Activated gamma-delta T cell treated with anti-CD3 and anti-CD28 coated beads, Interleukin-2, amount 50 U/mL, for 16 hours (primary cell): Measurements from ENCODE around the gene PXMP4.
A peak's percentile ranks its signal among the peaks of the same experiment; 100 is the strongest.

Experiments
- DNase-seq: peaks from one replicate; pipeline ENCODE4 v3.0.0-alpha.2; 2020; ENCODE audit warnings: low read depth

Gene PXMP4

GRCh38 chr20:33681728-33682353 is 38.3 kb downstream of the PXMP4 start:
- DNase-seq: no peak

- DNase-seq: no peak
These were observed 38.8 kb downstream of the PXMP4 start for GRCh38 chr20:33681288-33681687.

GRCh38 chr20:33680686-33681085 is 39.4 kb downstream of the PXMP4 start:
- no peak for DNase-seq

DNA sequence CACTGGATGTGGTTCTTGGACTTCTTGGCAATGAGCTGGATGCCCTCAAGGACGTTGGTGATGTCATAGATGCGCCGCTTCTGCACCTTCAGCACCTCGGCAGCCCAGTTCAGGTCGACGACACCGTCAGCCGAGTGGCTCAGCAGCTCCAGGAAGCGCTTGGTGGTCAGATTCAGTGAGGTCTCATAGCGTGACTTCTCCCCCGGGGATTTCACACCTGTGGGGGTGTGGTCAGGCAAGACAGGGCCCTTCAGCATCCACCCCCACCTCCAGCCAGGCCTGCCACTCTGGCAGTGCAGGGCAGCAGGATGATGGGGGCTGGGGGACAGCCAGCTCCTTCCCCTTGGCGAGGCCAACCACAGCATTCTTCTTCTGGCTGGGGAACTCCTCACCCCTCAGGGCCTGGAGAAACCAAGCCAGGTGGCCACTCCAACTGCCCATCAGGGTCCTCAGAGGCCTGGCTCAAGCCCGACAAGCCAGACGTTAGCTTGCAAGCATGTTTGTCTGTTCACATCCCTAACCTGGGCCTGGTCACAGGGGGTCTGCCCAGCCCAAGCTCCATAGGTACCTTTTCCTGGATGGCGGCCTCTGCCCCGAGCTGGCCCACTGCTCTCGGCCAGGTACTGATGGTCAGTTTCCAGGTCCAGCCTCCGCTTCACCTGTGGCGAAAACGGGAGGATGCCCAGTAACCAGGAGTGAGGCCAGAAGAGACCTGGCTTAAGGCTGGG is 40.2 kb downstream of the PXMP4 start:
- DNase-seq: peak; percentile 34

- DNase-seq: no peak
These were observed 42.0 kb downstream of the PXMP4 start for GRCh38 chr20:33677991-33678702.

GRCh38 chr20:33676652-33677645 is 43.2 kb downstream of the PXMP4 start:
- no peak for DNase-seq

GRCh38 chr20:33676121-33676520 is 44.0 kb downstream of the PXMP4 start:
- no peak for DNase-seq

GRCh38 chr20:33675136-33675959 is 44.8 kb downstream of the PXMP4 start:
- no peak for DNase-seq

DNA sequence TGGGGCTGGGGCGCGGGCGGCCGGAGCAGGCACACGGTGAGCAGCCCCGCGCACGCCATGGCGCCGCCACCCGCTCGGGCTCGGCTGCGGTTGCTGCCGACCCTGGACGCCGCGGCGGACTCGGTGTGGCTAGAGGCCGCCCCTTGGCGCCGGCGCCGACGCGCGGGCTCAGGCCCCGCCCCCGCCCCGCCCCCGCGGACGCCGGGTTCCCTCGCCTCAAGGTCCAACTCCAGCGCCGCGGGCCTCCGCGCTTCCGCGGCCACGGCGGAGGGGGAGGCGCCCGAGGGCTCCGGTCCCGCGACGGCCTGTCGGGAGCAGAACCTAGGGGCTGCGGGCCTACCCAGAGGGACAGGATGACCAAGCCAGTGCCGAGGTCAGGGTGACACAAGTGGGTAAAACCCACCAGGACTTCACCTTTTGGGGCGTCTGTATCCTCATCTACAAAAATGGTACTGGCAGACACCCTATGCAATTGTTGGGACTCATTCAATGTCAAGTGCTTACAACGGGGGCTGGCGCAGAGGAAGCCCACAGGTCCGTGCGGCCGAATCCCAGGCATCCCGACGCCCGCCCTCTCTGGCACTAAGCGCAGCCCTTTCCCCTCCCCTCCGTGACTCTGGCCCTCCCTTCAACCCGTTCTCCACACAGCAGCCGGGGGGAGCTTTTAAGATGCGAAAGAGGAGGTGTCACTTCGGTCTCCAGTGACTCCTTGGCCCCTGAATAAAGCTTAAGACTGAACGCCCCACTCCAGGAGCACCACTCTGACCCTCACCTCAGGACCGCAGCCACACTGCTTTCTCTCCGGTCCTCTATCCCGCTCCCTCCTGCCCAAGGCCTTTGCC is 45.6 kb downstream of the PXMP4 start, which contains the start of gene NECAB3:
Gene NECAB3, minus strand, starts transcription at position 135 of the 842 bp plus-strand sequence. Its CDS starts 76 bp downstream, at position 59.
- peak; percentile 38 for DNase-seq

DNA sequence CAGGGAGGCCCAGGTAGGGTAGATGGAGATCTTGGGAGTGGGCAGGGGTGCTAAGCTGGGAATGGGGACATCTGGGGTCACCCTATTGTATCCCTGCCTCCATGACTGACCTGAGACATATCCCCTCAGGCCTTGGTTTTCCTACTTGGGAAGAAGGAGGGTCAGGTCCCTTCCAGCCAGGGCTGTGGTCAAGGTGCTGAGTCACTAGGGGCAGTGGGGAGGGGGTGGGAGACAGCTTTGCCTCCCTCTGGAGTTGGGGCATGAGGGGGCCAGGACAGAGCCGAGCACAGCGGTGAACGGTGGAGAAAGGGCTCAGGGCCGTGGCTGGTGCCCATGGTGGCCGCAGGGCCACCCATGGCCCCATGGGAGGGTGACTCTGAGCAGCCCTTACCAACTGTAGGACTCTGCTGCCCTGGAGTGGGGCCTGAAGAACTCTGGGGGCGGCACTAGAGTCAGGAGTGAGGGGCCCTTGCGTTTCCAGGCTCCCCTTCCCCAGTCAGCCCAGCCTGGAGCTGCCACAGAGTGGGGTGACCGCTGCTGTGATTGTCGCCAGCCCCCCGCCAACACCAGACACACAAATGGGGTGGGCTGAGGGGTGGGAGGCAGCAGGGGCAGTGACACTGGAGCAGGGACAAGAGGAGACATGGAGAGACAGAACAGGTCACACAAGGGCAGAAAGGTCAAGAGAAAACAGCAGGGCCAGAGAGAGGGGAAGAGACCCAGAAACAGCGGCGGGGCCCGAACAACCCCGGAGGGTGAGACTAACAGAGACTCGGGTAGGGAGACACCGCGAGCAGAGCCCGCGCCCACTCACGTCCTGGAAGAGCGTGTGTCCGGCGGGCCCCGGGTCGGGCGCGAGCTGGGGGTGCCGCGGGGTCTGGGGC is 46.5 kb downstream of the PXMP4 start:
- no peak for DNase-seq

DNA sequence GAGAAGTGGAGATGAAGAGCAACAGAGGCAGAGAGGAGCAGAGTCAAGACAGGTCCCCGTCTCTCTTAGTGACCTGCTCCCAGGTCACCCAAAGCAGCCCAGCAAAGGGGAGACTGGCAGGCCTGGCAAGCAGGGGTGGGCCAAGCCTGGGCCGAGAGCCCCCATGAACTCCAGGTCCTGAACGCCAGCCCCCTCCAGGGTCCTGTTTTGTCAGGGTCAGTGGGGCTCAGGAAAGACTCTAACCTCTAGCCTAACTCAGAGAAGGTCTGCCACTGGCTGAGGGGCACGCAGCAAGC is 47.0 kb downstream of the PXMP4 start:
- no peak for DNase-seq

- no peak for DNase-seq
These were observed 47.5 kb downstream of the PXMP4 start for GRCh38 chr20:33672426-33673113.

DNA sequence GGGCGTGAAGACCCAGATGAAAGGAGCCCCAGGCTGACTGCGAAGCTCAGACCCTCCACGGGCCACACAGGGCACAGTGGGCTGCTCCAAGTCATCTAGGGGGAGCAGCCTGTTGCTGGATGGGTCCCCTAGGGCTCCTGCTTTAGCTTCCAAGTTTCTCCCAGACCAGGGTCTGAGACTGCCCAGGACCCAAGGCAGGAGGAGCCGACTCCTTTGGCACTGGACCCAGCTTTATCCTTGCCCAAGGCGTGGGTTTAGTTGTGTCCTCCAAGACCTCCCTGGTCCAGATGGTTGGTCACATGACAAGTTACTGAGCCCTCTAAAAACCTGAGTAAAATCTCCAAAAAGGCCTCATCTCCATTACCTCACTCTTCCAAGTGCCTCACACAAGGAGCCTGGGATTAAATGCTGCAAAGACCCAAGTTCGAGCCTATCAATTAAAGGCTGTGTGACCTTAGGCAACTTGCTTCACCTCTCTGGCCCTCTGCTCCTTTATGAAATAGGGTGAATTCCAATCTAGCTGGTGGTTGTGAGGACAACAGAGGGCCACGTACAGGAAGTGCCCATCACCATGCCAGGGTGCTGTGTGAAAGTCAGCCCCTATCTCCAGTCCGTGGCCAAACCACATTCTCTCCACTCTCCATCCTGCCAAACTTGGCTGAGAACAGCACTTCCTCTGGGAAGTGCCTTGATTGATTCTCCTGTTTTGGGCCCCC is 48.4 kb downstream of the PXMP4 start:
- DNase-seq: no peak

DNA sequence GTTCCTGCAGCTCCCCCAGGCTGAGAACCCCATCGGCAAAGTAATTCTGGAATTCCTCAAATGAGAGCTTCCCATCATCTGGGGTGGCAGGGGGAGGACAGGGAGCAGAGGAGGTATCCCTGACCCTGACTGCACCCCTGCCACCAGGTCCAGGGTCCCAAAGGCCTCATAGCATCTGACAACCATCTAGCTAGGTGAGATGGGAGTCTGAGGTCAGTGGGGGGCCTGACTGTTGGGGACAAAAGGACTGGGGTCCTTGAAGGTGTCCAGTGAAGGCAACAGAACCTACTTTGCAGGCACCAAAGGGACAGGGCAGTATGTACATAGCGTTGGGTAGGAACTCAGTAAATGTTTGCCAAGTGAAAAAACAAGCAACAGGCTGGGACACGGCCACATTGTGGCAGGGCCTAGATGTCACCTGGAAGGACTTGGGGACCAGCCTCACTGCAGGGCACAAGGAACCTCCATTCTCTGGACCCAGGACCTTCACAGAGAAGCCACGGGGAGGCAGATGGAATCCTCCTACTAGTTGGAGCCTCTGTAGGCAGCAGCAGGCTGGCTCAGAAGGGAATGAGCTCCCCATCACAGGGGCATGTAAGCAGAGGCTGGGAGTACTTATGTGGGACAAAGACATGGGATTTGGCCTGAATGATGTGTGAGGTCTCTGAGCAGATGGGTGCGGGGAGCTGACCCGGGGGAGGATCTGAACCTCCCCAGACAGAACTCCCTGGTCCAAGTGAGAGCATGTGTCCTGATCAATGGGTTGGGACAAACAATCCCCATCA is 49.2 kb downstream of the PXMP4 start:
- DNase-seq: no peak

DNA sequence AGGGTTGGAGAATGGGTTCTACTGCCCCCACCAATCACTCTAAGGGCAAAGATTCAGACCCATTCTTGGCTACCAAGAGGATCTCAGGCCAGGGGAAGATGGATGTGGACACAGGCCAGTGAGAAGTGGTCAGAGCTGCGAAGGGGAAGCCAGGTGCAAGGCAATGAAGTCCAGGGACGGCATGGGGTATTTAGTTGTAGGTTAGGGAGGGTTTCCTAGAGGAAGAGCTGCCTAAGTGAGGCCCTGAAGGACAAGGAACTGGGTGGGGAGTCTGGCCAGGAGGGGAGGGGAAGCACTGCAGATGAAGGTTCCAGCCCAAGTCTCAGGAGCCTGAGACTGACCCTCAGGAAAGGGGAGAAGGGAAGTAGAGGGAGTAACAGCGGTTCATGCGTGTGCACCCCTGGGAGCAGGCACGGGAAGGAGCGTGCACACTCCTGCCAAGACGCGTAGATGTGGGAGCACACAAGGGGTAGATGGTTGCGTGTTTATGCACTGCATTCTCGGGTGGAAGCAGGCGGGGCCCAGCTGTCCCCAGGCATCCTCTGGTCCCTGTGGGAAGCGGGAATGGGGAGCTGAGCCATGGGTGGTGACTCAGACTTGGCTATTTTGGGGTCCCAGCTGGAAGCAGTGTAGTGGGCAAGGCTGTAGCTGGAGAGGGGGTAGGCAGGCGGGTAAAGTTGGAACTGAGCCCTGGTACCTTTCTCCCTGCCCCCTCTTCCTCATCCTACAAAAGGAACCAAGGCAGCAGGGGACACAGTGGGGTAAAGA is 50.1 kb downstream of the PXMP4 start:
- DNase-seq: no peak

GRCh38 chr20:33669224-33669623 is 50.9 kb downstream of the PXMP4 start:
- DNase-seq: no peak
